ENCODE results near the gene ABCC1.
"Not testable (repeated sequence)": the region's sequence is repeated elsewhere in the genome, so short reads cannot be mapped to it uniquely, and the experiment has no call there.

ABCC1 gene

GRCh38 chr16:16101585-16101984, 152.2 kb downstream of the ABCC1 start:
- no peak overlapping the region for H3K4me3 ChIP-seq (ENCODE audit: low read depth, low read length)
- TF ChIP-seq CTCF (IDR thresholded peaks at IDR 0.05; ENCODE audit: insufficient read depth, low read depth, low read length, missing control alignments): no peak
- DNase-seq (ENCODE audit: low read depth): no peak

- TF ChIP-seq CTCF (IDR thresholded peaks at IDR 0.05; ENCODE audit: insufficient read depth, low read depth, low read length, missing control alignments): no peak
- no peak for DNase-seq (ENCODE audit: low read depth)
- no peak overlapping the region for H3K4me3 ChIP-seq (ENCODE audit: low read depth, low read length)
Observed at GRCh38 chr16:16102738-16103137, 153.3 kb downstream of the ABCC1 start.

- not testable (repeated sequence) for H3K4me3 ChIP-seq (ENCODE audit: low read depth, low read length); DNase-seq (ENCODE audit: low read depth)
Observed at GRCh38 chr16:16104132-16104803, 154.9 kb downstream of the ABCC1 start.

GRCh38 chr16:16104804-16105141, 155.4 kb downstream of the ABCC1 start:
- H3K4me3 ChIP-seq (ENCODE audit: low read depth, low read length); DNase-seq (ENCODE audit: low read depth): not testable (repeated sequence)

- H3K4me3 ChIP-seq (ENCODE audit: low read depth, low read length): no peak overlapping the region
- no peak for DNase-seq (ENCODE audit: low read depth)
Observed at GRCh38 chr16:16105646-16106045, 156.2 kb downstream of the ABCC1 start.

GRCh38 chr16:16106466-16106865, 157.1 kb downstream of the ABCC1 start:
- DNase-seq (ENCODE audit: low read depth): no peak
- no peak overlapping the region for H3K4me3 ChIP-seq (ENCODE audit: low read depth, low read length)
- TF ChIP-seq CTCF (IDR thresholded peaks at IDR 0.05; ENCODE audit: insufficient read depth, low read depth, low read length, missing control alignments): no peak

More at GRCh38 chr16:16105646-16106045, 156.2 kb downstream of the ABCC1 start:
- no peak for TF ChIP-seq CTCF (IDR thresholded peaks at IDR 0.05; ENCODE audit: insufficient read depth, low read depth, low read length, missing control alignments)

- no peak for DNase-seq (ENCODE audit: low read depth)
- TF ChIP-seq CTCF (IDR thresholded peaks at IDR 0.05; ENCODE audit: insufficient read depth, low read depth, low read length, missing control alignments): no peak
Observed at GRCh38 chr16:16107839-16108238, 158.4 kb downstream of the ABCC1 start.

GRCh38 chr16:16108759-16109158, 159.3 kb downstream of the ABCC1 start:
- TF ChIP-seq CTCF (IDR thresholded peaks at IDR 0.05; ENCODE audit: insufficient read depth, low read depth, low read length, missing control alignments): no peak
- H3K4me3 ChIP-seq (ENCODE audit: low read depth, low read length): no peak overlapping the region
- DNase-seq (ENCODE audit: low read depth): no peak

More at GRCh38 chr16:16107839-16108238, 158.4 kb downstream of the ABCC1 start:
- H3K4me3 ChIP-seq (ENCODE audit: low read depth, low read length): no peak overlapping the region
